ENCODE measurements around the gene MAPK8.

The MAPK8 gene

GRCh38 chr10:48454302-48455054 lies 148.0 kb downstream of the MAPK8 start:
- no peak for TF ChIP-seq CTCF (IDR thresholded peaks at IDR 0.05; ENCODE audit: extremely low read depth, insufficient read depth, missing control alignments)

GRCh38 chr10:48455055-48455391 lies 148.5 kb downstream of the MAPK8 start:
- in situ Hi-C loops (cut with MboI; ENCODE audit: low pct_unique_long_range_greater_than_20kb, low sequenced_read_pairs, unreplicated experiment), result no loop called here
- no peak for DNase-seq (ENCODE audit: low spot score)
- TF ChIP-seq CTCF (IDR thresholded peaks at IDR 0.05; ENCODE audit: extremely low read depth, insufficient read depth, missing control alignments), result no peak

More at GRCh38 chr10:48454302-48455054, 148.0 kb downstream of the MAPK8 start:
- in situ Hi-C loops (cut with MboI; ENCODE audit: low pct_unique_long_range_greater_than_20kb, low sequenced_read_pairs, unreplicated experiment), result no loop called here
- DNase-seq (ENCODE audit: low spot score), result peak; percentile 28

- no peak for DNase-seq (ENCODE audit: low spot score)
- no peak for TF ChIP-seq CTCF (IDR thresholded peaks at IDR 0.05; ENCODE audit: extremely low read depth, insufficient read depth, missing control alignments)
- in situ Hi-C loops (cut with MboI; ENCODE audit: low pct_unique_long_range_greater_than_20kb, low sequenced_read_pairs, unreplicated experiment), result no loop called here
Observed at GRCh38 chr10:48455392-48456151, 149.1 kb downstream of the MAPK8 start.

- no peak for DNase-seq (ENCODE audit: low spot score)
- in situ Hi-C loops (cut with MboI; ENCODE audit: low pct_unique_long_range_greater_than_20kb, low sequenced_read_pairs, unreplicated experiment), result no loop called here
- no peak for TF ChIP-seq CTCF (IDR thresholded peaks at IDR 0.05; ENCODE audit: extremely low read depth, insufficient read depth, missing control alignments)
Observed at GRCh38 chr10:48456361-48456804, 149.9 kb downstream of the MAPK8 start.

GRCh38 chr10:48456808-48457761 lies 150.6 kb downstream of the MAPK8 start:
- in situ Hi-C loops (cut with MboI; ENCODE audit: low pct_unique_long_range_greater_than_20kb, low sequenced_read_pairs, unreplicated experiment), result no loop called here
- peak; percentile 74 for DNase-seq (ENCODE audit: low spot score)
- TF ChIP-seq CTCF (IDR thresholded peaks at IDR 0.05; ENCODE audit: extremely low read depth, insufficient read depth, missing control alignments), result no peak
